AG04450 (cell line): ENCODE data around the gene EZR. TPM values are rescaled to one million over a fixed set of nuclear protein-coding genes. Genes with fewer than 3 reads are reported as not detected.
A peak's percentile ranks its signal among the peaks of the same experiment; 100 is the strongest.
"Not testable (repeated sequence)": the region's sequence is repeated elsewhere in the genome, so short reads cannot be mapped to it uniquely, and the experiment has no call there.

ENCODE experiments used
- CTCF ChIA-PET: fragments of 300-600, 350-600 bp; formaldehyde crosslinking; extraction: SDS; loops from one replicate; lab custom pipeline; 2022; ENCODE audit warnings: antibody characterized with exemption, inconsistent platforms; lab: Charles Lee
- POLR2A ChIA-PET: fragments of 350-600 bp; formaldehyde crosslinking; extraction: SDS; loops from one replicate; lab custom pipeline; 2021; ENCODE audit warnings: antibody characterized with exemption, inconsistent platforms; lab: Yijun Ruan, JAX
- DNase-seq: peaks from one replicate; pipeline ENCODE4 v3.0.0-alpha.2; 2011; ENCODE audit warnings: low read depth, low spot score
- H3K27ac ChIP-seq: one replicate; pipeline ENCODE4 v1.5.1; 2012; ENCODE audit warnings: low read depth, low read length, control low read depth
- H3K27me3 ChIP-seq: one replicate; pipeline ENCODE4 v1.6.0; 2012; ENCODE audit warnings: low read length; ENCODE audit not compliant: control insufficient read depth, insufficient read depth
- H3K4me3 ChIP-seq: 2 replicates; pipeline ENCODE4 v1.5.1; 2011; ENCODE audit warnings: mild to moderate bottlenecking, low read depth, low read length, control low read depth
- H3K9me3 ChIP-seq: 2 replicates; pipeline ENCODE4 v1.5.1; 2012; ENCODE audit warnings: low read length; ENCODE audit not compliant: control insufficient read depth, insufficient read depth
- polyA plus RNA-seq: library from polyadenylated mRNA; depleted of rRNA; stranded (reverse); fragments of >200 nt; gene quantifications from 2 replicates; pipeline ENCODE4 v1.2.3, GENCODE V29; 2011
- TF ChIP-seq, protein P1 (sequence below): IDR thresholded peaks from 2 replicates; pipeline ENCODE4 v1.5.1; 2011; ENCODE audit warnings: low read depth, low read length, control low read depth, inconsistent platforms

The EZR gene
- polyA plus RNA-seq, 1 experiment = 61.2 TPM

- POLR2A ChIA-PET = no interaction called here
- CTCF ChIA-PET = no interaction called here
- Histone ChIP-seq H3K4me3 (no peak overlapping the region), H3K27me3 (no peaks in the 10 kb centered on the region), H3K9me3 (no peaks in the 10 kb centered on the region), H3K27ac (no peak overlapping the region)
- TF ChIP-seq, protein P1, sequence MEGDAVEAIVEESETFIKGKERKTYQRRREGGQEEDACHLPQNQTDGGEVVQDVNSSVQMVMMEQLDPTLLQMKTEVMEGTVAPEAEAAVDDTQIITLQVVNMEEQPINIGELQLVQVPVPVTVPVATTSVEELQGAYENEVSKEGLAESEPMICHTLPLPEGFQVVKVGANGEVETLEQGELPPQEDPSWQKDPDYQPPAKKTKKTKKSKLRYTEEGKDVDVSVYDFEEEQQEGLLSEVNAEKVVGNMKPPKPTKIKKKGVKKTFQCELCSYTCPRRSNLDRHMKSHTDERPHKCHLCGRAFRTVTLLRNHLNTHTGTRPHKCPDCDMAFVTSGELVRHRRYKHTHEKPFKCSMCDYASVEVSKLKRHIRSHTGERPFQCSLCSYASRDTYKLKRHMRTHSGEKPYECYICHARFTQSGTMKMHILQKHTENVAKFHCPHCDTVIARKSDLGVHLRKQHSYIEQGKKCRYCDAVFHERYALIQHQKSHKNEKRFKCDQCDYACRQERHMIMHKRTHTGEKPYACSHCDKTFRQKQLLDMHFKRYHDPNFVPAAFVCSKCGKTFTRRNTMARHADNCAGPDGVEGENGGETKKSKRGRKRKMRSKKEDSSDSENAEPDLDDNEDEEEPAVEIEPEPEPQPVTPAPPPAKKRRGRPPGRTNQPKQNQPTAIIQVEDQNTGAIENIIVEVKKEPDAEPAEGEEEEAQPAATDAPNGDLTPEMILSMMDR = no peak
- DNase-seq = no peak
These were observed 7.8 kb upstream of the EZR start for GRCh38 chr6:158826819-158827501.

DNA sequence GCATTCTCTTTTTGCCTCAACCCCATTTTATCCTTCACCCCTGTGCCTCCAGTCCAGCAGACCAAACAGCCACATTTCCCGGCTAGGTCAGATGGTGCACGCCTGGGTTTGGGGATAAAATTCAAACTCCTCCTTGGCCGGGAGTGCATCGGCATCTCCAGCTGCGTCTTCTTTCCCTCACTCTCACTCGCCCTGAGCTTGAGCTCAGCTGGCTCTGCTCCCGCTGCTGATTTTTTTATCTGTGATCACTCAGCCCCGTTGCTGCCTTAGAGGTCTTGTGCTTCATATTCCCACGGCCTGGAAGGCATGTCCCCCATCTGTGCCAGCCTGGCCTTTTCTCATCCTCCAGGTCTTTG, 6.8 kb upstream of the EZR start:
- Histone ChIP-seq H3K27ac (no peak overlapping the region), H3K9me3 (no peaks in the 10 kb centered on the region), H3K27me3 (no peaks in the 10 kb centered on the region), H3K4me3 (no peak overlapping the region)
- CTCF ChIA-PET = no interaction called here
- DNase-seq = peak; percentile 52
- POLR2A ChIA-PET = interaction anchor here (0.6 kb wide), 1 partner anchor 63 kb away, joined by 3 read pairs; no protein-coding TSS in a partner anchor
- TF ChIP-seq, protein P1 = no peak

DNA sequence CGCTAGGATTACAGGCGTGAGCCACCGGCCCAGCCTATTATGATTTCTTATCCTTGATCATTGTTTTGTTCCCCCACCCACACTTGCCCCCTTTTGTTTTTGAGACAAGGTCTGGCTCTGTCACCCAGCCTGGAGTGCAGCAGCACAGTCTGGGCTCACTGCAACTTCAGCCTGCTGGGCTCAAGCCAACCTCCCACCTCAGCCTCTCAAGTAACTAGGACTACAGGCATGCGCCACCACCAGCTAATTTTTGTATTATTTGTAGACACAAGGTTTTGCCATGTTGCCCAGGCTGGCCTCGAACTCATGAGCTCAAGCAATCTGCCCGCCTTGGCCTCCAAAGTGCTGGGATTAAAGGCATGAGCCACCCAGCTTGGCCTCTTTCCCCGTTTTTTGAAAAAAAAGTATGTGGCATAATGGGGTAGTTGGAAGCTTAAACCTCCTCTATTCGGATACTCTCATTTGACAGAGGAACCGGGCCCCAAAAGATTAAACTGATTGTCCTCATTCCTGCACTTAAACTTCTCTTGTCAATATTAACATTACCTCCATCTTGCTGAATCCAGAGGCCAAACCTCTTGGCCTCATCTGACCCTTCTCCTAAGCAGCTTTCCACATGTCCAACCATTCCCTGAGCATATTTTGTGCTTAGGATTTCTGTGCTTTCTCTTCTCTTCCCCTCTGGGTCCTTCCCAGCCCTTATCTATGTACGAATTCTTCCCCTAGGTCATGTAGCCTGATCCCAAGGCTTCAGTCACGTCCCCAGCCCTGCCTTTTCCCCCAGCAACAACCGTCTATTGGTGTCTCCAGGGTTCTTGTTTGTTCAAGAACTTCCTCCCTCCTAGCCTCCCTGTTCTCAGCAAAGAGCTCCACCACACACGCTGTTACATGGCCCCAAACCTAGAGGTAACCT, 6.1 kb upstream of the EZR start:
- DNase-seq = no peak
- Histone ChIP-seq H3K27ac (no peak overlapping the region), H3K9me3 (no peaks in the 10 kb centered on the region), H3K27me3 (no peaks in the 10 kb centered on the region), H3K4me3 (no peak overlapping the region)
- POLR2A ChIA-PET = no interaction called here
- CTCF ChIA-PET = interaction anchor here (1.0 kb wide), 1 partner anchor 20 kb away, joined by 3 read pairs; no protein-coding TSS in a partner anchor
- TF ChIP-seq, protein P1 = no peak

GRCh38 chr6:158823616-158824015, 4.4 kb upstream of the EZR start:
- POLR2A ChIA-PET, H3K27ac ChIP-seq, H3K4me3 ChIP-seq, DNase-seq, H3K27me3 ChIP-seq, H3K9me3 ChIP-seq, CTCF ChIA-PET: not testable (repeated sequence)

- H3K9me3 ChIP-seq = no peaks in the 10 kb centered on the region
- no peaks in the 10 kb centered on the region for H3K27me3 ChIP-seq
- H3K4me3 ChIP-seq = no peak overlapping the region
- TF ChIP-seq, protein P1 = no peak
- POLR2A ChIA-PET = interaction anchor here (1.3 kb wide), 1 partner anchor 49 kb away, joined by 7 read pairs; no protein-coding TSS in a partner anchor
- CTCF ChIA-PET = interaction anchor here (0.6 to 0.7 kb wide), 2 partner anchors 74 to 614 kb away, joined by 3 to 4 read pairs; no protein-coding TSS in a partner anchor
- DNase-seq = no peak
- H3K27ac ChIP-seq = no peak overlapping the region
These were observed 932 bp upstream of the EZR start for GRCh38 chr6:158819977-158820622.
